Left ventricle myocardium inferior (tissue), 1 donor: ENCODE results near the gene PDZK1IP1. TPM values are rescaled to one million over a fixed set of nuclear protein-coding genes. Genes with fewer than 3 reads are reported as not detected.

Experiments
- DNase-seq: peaks from one replicate; pipeline ENCODE4 v3.0.0-alpha.2; 2020
- H3K27ac ChIP-seq: fragments of 200-600 bp; replicated peaks from 2 replicates; pipeline ENCODE4 v1.8.0; 2021
- H3K27me3 ChIP-seq: fragments of 200-600 bp; 2 replicates; pipeline ENCODE4 v1.8.0; 2021; ENCODE audit warnings: low read depth
- H3K36me3 ChIP-seq: fragments of 200-600 bp; 2 replicates; pipeline ENCODE4 v1.8.0; 2021
- H3K4me1 ChIP-seq: fragments of 200-600 bp; 2 replicates; pipeline ENCODE4 v1.8.0; 2021
- H3K4me3 ChIP-seq: fragments of 200-600 bp; 2 replicates; pipeline ENCODE4 v1.8.0; 2021; ENCODE audit warnings: mild to moderate bottlenecking, moderate library complexity
- H3K9me3 ChIP-seq: fragments of 200-600 bp; replicated peaks from 2 replicates; pipeline ENCODE4 v1.8.0; 2021
- CTCF ChIP-seq: fragments of 200-600 bp; IDR thresholded peaks from 2 replicates; pipeline ENCODE4 v1.8.0; 2021; ENCODE audit warnings: antibody characterized with exemption, mild to moderate bottlenecking, borderline replicate concordance
- intact Hi-C: fragments of 100-400 bp; cut with micrococcal nuclease; formaldehyde crosslinking; loops from one replicate; pipeline ENCODE4 v1.11.0; 2022
- total RNA-seq: library from RNA; stranded (reverse); fragmentation: NEBNext Ultra II Directional; extraction: Animal tissue kit (Norgen Biotek cat#: 25700); gene quantifications from one replicate; pipeline ENCODE4 v1.2.1, GENCODE V29; 2021
- donor health status: DM: no; HTN: yes; CAD: no; lungs with severe emphysema.

PDZK1IP1 gene
- total RNA-seq, 1 donor from 2014 or later, result not detected

- H3K27me3 ChIP-seq, result peaks cover 33% of the 10 kb centered on the region
- peaks cover 22% of the 10 kb centered on the region for H3K4me1 ChIP-seq
- H3K9me3 ChIP-seq, result no peaks in the 10 kb centered on the region
- no peak overlapping the region for H3K27ac ChIP-seq
- TF ChIP-seq CTCF, result no peak
- DNase-seq, result no peak
- no peaks in the 10 kb centered on the region for H3K36me3 ChIP-seq
- no peak overlapping the region for H3K4me3 ChIP-seq
- intact Hi-C loops, result no loop called here
Measured at GRCh38 chr1:47214549-47214948, 24.7 kb upstream of the PDZK1IP1 start.

DNA sequence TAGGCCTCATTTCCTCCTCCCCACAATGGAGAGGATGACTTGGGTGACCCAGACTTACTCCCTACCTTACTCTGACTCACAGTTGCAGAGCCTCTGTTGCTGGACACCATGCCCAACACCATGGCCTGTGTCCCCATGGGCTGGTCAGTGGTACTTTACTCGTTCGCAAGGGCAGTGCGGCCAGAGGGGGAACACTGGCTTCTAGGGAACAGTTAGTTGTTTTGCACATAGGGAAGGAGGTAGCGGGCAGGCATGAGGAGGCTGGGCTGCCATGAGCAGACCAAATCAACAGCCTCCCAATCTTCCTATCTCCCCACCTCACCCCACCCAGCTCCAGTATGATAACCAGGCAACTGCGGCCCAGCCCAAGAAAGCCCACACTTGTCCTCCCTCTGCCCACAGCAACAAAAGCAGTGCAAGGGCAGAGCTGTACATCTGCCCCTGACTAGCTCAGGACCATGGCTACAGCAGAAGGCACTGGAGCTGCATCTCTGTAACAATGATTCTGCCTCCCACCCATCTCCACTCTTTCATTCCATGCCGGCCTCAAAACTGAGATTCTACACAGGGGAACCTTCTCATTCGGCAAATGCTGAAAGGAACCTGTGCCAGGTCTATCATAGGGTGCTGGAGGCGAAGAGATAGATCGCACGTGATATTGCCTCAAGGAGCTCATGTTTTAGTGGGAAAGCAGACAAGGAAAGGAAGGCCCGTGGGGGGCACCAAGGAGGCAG is 23.6 kb upstream of the PDZK1IP1 start:
- no peak for TF ChIP-seq CTCF
- DNase-seq, result no peak
- Histone ChIP-seq H3K36me3 (no peaks in the 10 kb centered on the region), H3K27me3 (peaks cover 43% of the 10 kb centered on the region), H3K4me3 (no peak overlapping the region), H3K9me3 (no peaks in the 10 kb centered on the region), H3K27ac (peak overlapping the region; percentile 78), H3K4me1 (peaks cover 22% of the 10 kb centered on the region)
- intact Hi-C loops, result no loop called here

- Histone ChIP-seq H3K36me3 (no peaks in the 10 kb centered on the region), H3K9me3 (no peaks in the 10 kb centered on the region), H3K27me3 (peaks cover 49% of the 10 kb centered on the region), H3K27ac (peak overlapping the region; percentile 78), H3K4me3 (no peak overlapping the region), H3K4me1 (peaks cover 22% of the 10 kb centered on the region)
- intact Hi-C loops, result no loop called here
- no peak for TF ChIP-seq CTCF
- no peak for DNase-seq
Measured at GRCh38 chr1:47212636-47213229, 22.9 kb upstream of the PDZK1IP1 start.

DNA sequence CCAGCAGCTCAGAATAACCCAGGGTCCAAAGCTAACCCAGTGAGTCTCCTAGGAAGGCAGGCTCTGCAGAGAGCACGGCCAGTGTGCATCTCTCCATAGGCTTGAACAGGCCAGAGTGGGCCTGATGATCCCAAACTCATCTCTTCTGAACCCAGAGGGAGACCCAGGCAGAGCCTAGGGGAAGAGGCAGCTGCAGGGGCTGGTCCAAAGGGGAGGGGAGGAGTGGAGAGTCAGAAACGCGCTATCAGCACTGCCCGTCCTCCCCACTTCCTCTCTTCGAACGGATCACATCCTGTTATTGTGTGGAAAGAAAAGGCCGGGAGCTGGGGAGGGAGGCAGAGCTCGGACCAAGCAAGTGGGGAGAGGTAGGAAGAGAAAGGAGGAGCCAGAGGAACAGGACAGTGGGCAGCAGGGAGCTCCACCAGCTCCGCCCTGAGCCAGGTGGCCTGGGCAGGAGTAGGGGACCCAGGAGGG is 22.0 kb upstream of the PDZK1IP1 start:
- TF ChIP-seq CTCF, result no peak
- Histone ChIP-seq H3K27me3 (peaks cover 53% of the 10 kb centered on the region), H3K4me3 (no peak overlapping the region), H3K36me3 (no peaks in the 10 kb centered on the region), H3K27ac (peak overlapping the region; percentile 78), H3K9me3 (no peaks in the 10 kb centered on the region), H3K4me1 (peaks cover 22% of the 10 kb centered on the region)
- peak; percentile 47 for DNase-seq
- intact Hi-C loops, result no loop called here

DNA sequence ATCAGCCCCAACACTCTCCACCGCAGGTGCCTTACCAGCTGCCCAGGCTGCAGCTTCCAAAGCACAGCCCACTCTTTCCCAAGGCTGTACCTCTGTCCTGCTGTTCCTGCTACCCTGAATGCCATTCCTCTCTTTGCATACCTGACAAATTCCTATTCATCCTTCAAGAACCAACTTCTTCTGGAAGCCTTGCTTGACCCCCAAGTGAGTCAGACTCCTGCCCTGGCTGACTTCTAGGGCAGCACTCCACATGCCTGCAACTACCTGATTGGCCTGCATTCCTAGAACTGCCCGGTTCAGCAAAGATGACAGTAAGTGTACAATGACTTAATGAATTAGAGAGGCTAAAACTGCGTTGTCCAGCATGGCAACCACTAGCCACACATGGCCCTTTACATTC is 20.8 kb upstream of the PDZK1IP1 start:
- no peak for TF ChIP-seq CTCF
- Histone ChIP-seq H3K9me3 (no peaks in the 10 kb centered on the region), H3K4me3 (no peak overlapping the region), H3K27ac (no peak overlapping the region), H3K4me1 (peaks cover 22% of the 10 kb centered on the region), H3K36me3 (no peaks in the 10 kb centered on the region), H3K27me3 (peaks cover 56% of the 10 kb centered on the region)
- intact Hi-C loops, result no loop called here
- DNase-seq, result no peak
